Transverse colon (tissue), 4 donors: ENCODE data around the gene CCDC3. TPM values are rescaled to one million over a fixed set of nuclear protein-coding genes. Genes with fewer than 3 reads are reported as not detected.

Source experiments
- DNase-seq: peaks from one replicate; pipeline ENCODE4 v3.0.0-alpha.2; 2019
- H3K27ac ChIP-seq, 4 donors: fragments of 200-600 bp; sonication (generic); 2 replicates each; pipeline ENCODE4 v1.5.1; 2016 to 2018; ENCODE audit warnings: inconsistent platforms in 4 of 4
- H3K27me3 ChIP-seq: fragments of 200-600 bp; sonication (generic); 2 replicates; pipeline ENCODE4 v1.5.1; 2017; ENCODE audit warnings: inconsistent platforms
- H3K36me3 ChIP-seq, 4 donors: fragments of 200-600 bp; sonication (generic); 2 replicates each; pipeline ENCODE4 v1.5.1; 2017 to 2019; ENCODE audit warnings: inconsistent platforms in 4 of 4
- H3K4me1 ChIP-seq, 4 donors: fragments of 200-600 bp; sonication (generic); 2 replicates each; pipeline ENCODE4 v1.5.1; 2017 to 2020; ENCODE audit warnings: inconsistent platforms in 4 of 4
- H3K4me3 ChIP-seq, 4 donors: fragments of 200-600 bp; sonication (generic); 1 replicate in 1 of 4; 2 replicates in 3 of 4; pipeline versions ENCODE4 v1.5.1 to v1.6.1; 2017 to 2019; ENCODE audit warnings: inconsistent platforms in 4 of 4
- H3K9me3 ChIP-seq, 2 donors: fragments of 200-600 bp; sonication (generic); 2 replicates each; pipeline ENCODE4 v1.5.1; 2017 to 2019; ENCODE audit warnings: inconsistent platforms in 2 of 2
- CTCF ChIP-seq, 5 experiments: fragments of 200-600 bp in 3 of 5; fragments of 450-650 bp in 2 of 5; sonication (generic) in 3 of 5; IDR thresholded peaks; 1 replicate in 2 of 5; 2 replicates in 3 of 5; pipeline ENCODE4 v1.5.1; 2016 to 2017; ENCODE audit warnings: antibody characterized with exemption in 5 of 5, inconsistent platforms in 3 of 5, mild to moderate bottlenecking in 2 of 5, moderate library complexity in 1 of 5
- EP300 ChIP-seq: sonication (generic); formaldehyde crosslinking; IDR thresholded peaks from one replicate; pipeline ENCODE4 v1.6.1; 2017; ENCODE audit warnings: antibody characterized with exemption, low read depth
- POLR2A ChIP-seq: fragments of 450-650 bp; IDR thresholded peaks from one replicate; pipeline ENCODE4 v1.6.1; 2016; ENCODE audit warnings: antibody characterized with exemption, mild to moderate bottlenecking, moderate library complexity
- POLR2AphosphoS5 ChIP-seq, 3 donors: sonication (generic); formaldehyde crosslinking; IDR thresholded peaks; one replicate each; pipeline ENCODE4 v1.6.1; 2016; ENCODE audit warnings: antibody characterized with exemption in 3 of 3
- WGBS, 2 donors: methylation state at CpG; one replicate each; pipeline ENCODE4 v1.1.5; 2018; ENCODE audit warnings: low coverage in 1 of 2; 5-methylcytosine and 5-hydroxymethylcytosine counted together
- in situ Hi-C, 4 donors: fragments of 200-750 bp; cut with MboI; loops; one replicate each; pipeline versions ENCODE4 v1.15.0 to v1.15.1; 2017; ENCODE audit warnings: low sequenced_read_pairs in 3 of 4, low pct_ligation_motif_present in 1 of 4, low pct_unique_long_range_greater_than_20kb in 1 of 4
- intact Hi-C: fragments of 100-400 bp; cut with DNase I; formaldehyde crosslinking; loops from one replicate; pipeline ENCODE4 v1.15.1; 2023; ENCODE audit warnings: low total_unique reads
- total RNA-seq, 4 donors: library from RNA; depleted of rRNA; stranded (reverse); fragments of >200 nt; gene quantifications; one replicate each; pipeline ENCODE4 v1.1.0, GENCODE V29; 2016

CCDC3 gene
- total RNA-seq, 4 donors from 2014 or later: 0.75 to 2.2 (median 1.3) TPM

- no peaks in the 10 kb centered on the region for H3K36me3 ChIP-seq
- no peak overlapping the region for H3K4me3 ChIP-seq
- H3K27me3 ChIP-seq: no peaks in the 10 kb centered on the region
- WGBS, 2 donors: 80% methylated on average over 2 to 5 of the region's 5 CpGs
- no peak for TF ChIP-seq POLR2A
- no peak for TF ChIP-seq CTCF (IDR thresholded peaks at IDR 0.05)
- TF ChIP-seq POLR2AphosphoS5 (IDR thresholded peaks at IDR 0.05): no peak
- TF ChIP-seq EP300: no peak
- in situ Hi-C loops (no loop called here), intact Hi-C loops (no loop called here)
- peaks cover 0 to 12% (median 5%) of the 10 kb centered on the region in 4 donors for H3K4me1 ChIP-seq
- H3K27ac ChIP-seq: no peak overlapping the region
- peaks cover 4 to 6% of the 10 kb centered on the region in 2 donors for H3K9me3 ChIP-seq
- DNase-seq: no peak
These were observed 35.4 kb downstream of the CCDC3 start for GRCh38 chr10:12966067-12966466.

- DNase-seq: no peak
- peaks cover 0 to 17% (median 8%) of the 10 kb centered on the region in 4 donors for H3K4me1 ChIP-seq
- H3K36me3 ChIP-seq: no peaks in the 10 kb centered on the region
- intact Hi-C loops (no loop called here), in situ Hi-C loops (no loop called here)
- H3K4me3 ChIP-seq: no peak overlapping the region
- TF ChIP-seq CTCF (IDR thresholded peaks at IDR 0.05): no peak
- no peak for TF ChIP-seq POLR2A
- TF ChIP-seq POLR2AphosphoS5 (IDR thresholded peaks at IDR 0.05): no peak
- TF ChIP-seq EP300: no peak
- no peak overlapping the region for H3K27ac ChIP-seq
- 47 to 57% methylated on average over 4 of the region's 4 CpGs for WGBS, 2 donors
- H3K9me3 ChIP-seq: peaks cover 4 to 6% of the 10 kb centered on the region in 2 donors
- H3K27me3 ChIP-seq: no peaks in the 10 kb centered on the region
These were observed 35.9 kb downstream of the CCDC3 start for GRCh38 chr10:12965571-12965970.

GRCh38 chr10:12962556-12962955, 39.0 kb downstream of the CCDC3 start:
- no peak for DNase-seq
- Histone ChIP-seq H3K9me3 (peaks cover under 1 to 3% of the 10 kb centered on the region in 2 donors), H3K27ac (no peak overlapping the region), H3K36me3 (no peaks in the 10 kb centered on the region), H3K4me3 (no peak overlapping the region), H3K27me3 (no peaks in the 10 kb centered on the region), H3K4me1 (peaks cover 0 to 25% (median 13%) of the 10 kb centered on the region in 4 donors)
- in situ Hi-C loops (no loop called here), intact Hi-C loops (no loop called here)
- 67 to 71% methylated on average over 3 of the region's 3 CpGs for WGBS, 2 donors
- TF ChIP-seq CTCF (IDR thresholded peaks at IDR 0.05) (no peak), POLR2AphosphoS5 (IDR thresholded peaks at IDR 0.05) (no peak), EP300 (no peak), POLR2A (no peak)

- Histone ChIP-seq H3K4me3 (no peak overlapping the region), H3K4me1 (peaks cover 0 to 25% (median 13%) of the 10 kb centered on the region in 4 donors), H3K27me3 (no peaks in the 10 kb centered on the region), H3K9me3 (no peaks in the 10 kb centered on the region), H3K27ac (no peak overlapping the region), H3K36me3 (no peaks in the 10 kb centered on the region)
- TF ChIP-seq EP300 (no peak), POLR2AphosphoS5 (IDR thresholded peaks at IDR 0.05) (no peak), CTCF (IDR thresholded peaks at IDR 0.05) (no peak), POLR2A (no peak)
- in situ Hi-C loops (no loop called here), intact Hi-C loops (no loop called here)
- no peak for DNase-seq
- 27 to 56% methylated on average over 3 to 7 of the region's 7 CpGs for WGBS, 2 donors
These were observed 39.9 kb downstream of the CCDC3 start for GRCh38 chr10:12961416-12962205.
